Chondrocyte (in vitro differentiated cells): Measurements from ENCODE around the gene TRAPPC2L. TPM values are rescaled to one million over a fixed set of nuclear protein-coding genes. Genes with fewer than 3 reads are reported as not detected.

Experiments used
- DNase-seq: peaks from one replicate; pipeline ENCODE4 v3.0.0; 2021; ENCODE audit warnings: mixed read lengths, low spot score
- H3K27ac Mint-ChIP-seq: one replicate; pipeline ENCODE4 v1.8.0; 2021; ENCODE audit warnings: mild to moderate bottlenecking, moderate library complexity, mixed read lengths; ENCODE audit not compliant: unreplicated experiment
- H3K27me3 Mint-ChIP-seq: 2 replicates; pipeline ENCODE4 v1.8.0; 2021; ENCODE audit warnings: low read depth, mixed read lengths
- H3K36me3 Mint-ChIP-seq: 2 replicates; pipeline ENCODE4 v1.8.0; 2021; ENCODE audit warnings: low read depth, mixed read lengths
- H3K4me1 Mint-ChIP-seq: 2 replicates; pipeline ENCODE4 v1.8.0; 2021; ENCODE audit warnings: low read depth, mild to moderate bottlenecking, mixed read lengths
- H3K4me3 Mint-ChIP-seq: one replicate; pipeline ENCODE4 v1.8.0; 2021; ENCODE audit warnings: mild to moderate bottlenecking, moderate library complexity, mixed read lengths; ENCODE audit not compliant: unreplicated experiment
- H3K9me3 Mint-ChIP-seq: 2 replicates; pipeline ENCODE4 v1.8.0; 2021; ENCODE audit warnings: low read depth, mixed read lengths
- total RNA-seq: library from RNA; stranded (reverse); gene quantifications from 3 replicates; pipeline ENCODE4 v1.2.1, GENCODE V29; 2021
- TF ChIP-seq, protein P1 (sequence below): fragments of 200-600 bp; sonication (generic); IDR thresholded peaks from 2 replicates; pipeline ENCODE4 v1.5.0; 2021; ENCODE audit warnings: antibody characterized with exemption, mild to moderate bottlenecking, moderate library complexity

TRAPPC2L gene
- total RNA-seq, 1 donor from 2014 or later = 52.5 TPM

DNA sequence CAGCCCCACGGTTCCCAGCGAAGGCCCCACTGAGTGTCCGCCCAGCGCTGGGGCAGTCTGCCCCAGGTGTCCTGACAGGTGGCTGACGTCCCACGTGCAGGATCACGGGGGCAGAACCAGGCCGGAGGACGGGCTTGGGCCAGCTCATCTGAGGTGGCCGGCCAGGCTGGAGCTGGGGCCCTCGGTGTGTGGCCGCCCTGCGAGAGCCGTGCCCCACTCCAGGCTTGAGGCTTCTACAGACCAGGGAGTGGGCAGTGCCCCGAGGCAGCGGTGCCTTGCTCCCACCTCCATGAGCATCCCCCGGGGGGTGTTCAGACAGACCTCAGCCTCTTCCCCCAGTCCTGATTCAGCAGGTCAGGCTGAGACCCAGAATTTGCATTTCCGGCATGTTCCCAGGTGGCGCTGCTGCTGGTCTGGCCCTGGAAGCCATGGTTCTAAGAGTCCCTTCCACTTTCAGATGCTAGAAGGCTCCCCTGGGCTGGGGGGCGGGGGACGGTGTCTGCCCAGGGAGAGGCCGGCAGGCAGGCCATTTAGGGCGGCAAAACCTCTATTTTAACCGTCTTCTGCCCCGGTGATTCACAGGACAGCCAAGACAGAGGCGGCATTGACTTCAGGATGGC lies 44.9 kb downstream of the TRAPPC2L start:
- H3K27ac Mint-ChIP-seq = no peak overlapping the region
- H3K36me3 Mint-ChIP-seq = no peaks in the 10 kb centered on the region
- no peak for DNase-seq
- H3K27me3 Mint-ChIP-seq = peaks cover 12% of the 10 kb centered on the region
- H3K9me3 Mint-ChIP-seq = no peaks in the 10 kb centered on the region
- H3K4me3 Mint-ChIP-seq = no peak overlapping the region
- H3K4me1 Mint-ChIP-seq = peaks cover 3% of the 10 kb centered on the region
- TF ChIP-seq, protein P1, sequence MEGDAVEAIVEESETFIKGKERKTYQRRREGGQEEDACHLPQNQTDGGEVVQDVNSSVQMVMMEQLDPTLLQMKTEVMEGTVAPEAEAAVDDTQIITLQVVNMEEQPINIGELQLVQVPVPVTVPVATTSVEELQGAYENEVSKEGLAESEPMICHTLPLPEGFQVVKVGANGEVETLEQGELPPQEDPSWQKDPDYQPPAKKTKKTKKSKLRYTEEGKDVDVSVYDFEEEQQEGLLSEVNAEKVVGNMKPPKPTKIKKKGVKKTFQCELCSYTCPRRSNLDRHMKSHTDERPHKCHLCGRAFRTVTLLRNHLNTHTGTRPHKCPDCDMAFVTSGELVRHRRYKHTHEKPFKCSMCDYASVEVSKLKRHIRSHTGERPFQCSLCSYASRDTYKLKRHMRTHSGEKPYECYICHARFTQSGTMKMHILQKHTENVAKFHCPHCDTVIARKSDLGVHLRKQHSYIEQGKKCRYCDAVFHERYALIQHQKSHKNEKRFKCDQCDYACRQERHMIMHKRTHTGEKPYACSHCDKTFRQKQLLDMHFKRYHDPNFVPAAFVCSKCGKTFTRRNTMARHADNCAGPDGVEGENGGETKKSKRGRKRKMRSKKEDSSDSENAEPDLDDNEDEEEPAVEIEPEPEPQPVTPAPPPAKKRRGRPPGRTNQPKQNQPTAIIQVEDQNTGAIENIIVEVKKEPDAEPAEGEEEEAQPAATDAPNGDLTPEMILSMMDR = peak; percentile 39

DNA sequence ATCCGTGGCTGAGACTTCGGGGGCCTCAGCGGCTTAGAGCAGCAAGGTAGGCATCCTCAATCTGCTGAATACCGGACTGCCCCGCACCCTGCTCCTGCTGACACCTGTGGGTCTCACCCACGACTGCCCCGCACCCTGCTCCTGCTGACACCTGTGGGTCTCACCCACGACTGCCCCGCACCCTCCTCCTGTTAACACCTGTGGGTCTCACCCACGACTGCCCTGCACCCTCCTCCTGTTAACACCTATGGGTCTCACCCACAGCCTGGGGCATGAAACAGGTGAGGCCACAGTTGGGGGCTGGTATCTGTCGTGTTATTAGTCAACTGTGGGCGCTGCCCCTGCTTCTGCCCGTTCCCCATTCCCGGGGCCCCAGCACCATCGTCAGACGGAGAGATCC lies 45.8 kb downstream of the TRAPPC2L start:
- TF ChIP-seq, protein P1 = no peak
- Mint-ChIP-seq H3K4me1 (peaks cover 4% of the 10 kb centered on the region), H3K9me3 (no peaks in the 10 kb centered on the region), H3K4me3 (no peak overlapping the region), H3K27me3 (peaks cover 12% of the 10 kb centered on the region), H3K36me3 (no peaks in the 10 kb centered on the region), H3K27ac (no peak overlapping the region)
- no peak for DNase-seq

DNA sequence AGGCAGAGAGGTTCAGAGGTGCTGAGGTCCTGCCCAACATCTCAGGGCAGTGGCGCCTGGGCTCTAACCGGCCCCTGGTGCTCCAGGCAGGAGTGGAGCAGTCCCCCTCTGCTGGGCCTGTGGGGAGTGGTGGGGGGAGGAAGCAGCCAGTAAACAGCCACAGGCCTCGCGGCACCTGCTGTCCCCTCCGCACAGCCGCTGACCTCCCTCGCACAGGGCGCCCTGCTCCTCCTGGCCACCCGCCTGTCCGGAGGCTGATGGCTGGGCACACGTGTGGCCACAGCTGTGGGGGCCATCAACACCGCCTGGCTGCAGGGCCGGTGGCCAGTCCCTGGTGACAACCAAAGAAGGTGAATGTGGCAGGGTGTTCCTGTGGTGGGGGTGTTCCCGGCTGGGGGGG lies 46.3 kb downstream of the TRAPPC2L start:
- peaks cover 6% of the 10 kb centered on the region for H3K4me1 Mint-ChIP-seq
- TF ChIP-seq, protein P1 = no peak
- no peaks in the 10 kb centered on the region for H3K9me3 Mint-ChIP-seq
- H3K36me3 Mint-ChIP-seq = no peaks in the 10 kb centered on the region
- no peak overlapping the region for H3K4me3 Mint-ChIP-seq
- DNase-seq = no peak
- H3K27me3 Mint-ChIP-seq = peaks cover 12% of the 10 kb centered on the region
- H3K27ac Mint-ChIP-seq = no peak overlapping the region

DNA sequence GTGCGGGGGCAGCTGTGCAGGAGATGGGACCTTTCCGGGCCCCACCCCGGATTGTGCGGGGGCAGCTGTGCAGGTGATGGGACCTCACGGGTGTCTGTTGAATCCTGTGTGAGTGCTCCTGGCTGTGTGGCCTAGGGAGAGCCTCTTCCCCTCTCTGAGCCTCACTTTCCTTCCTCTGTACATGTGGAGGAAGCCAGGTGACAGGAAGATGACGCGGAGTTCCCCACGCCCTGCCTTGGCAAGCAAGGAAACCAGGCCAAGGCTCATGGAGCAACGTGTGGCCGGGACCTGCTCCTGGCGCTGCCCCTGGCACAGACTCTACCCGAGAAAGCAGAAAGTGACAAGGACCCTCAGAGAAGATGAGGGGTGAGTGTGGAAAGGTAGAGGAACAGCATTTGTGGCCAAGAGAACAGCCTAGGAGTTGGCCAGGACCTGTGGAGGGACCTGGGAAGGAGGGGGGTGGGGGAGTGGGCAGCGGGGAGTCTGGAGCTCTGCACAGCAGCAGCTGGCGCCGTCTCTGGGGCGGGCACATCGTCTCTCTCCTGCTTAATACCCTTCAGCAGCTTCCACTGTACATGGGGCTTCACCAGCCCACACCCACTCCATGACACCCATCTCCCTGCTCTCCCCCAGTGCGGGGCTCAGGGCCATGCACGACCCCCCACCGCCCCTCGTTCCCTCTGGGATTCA lies 47.9 kb downstream of the TRAPPC2L start:
- TF ChIP-seq, protein P1 = no peak
- peaks cover 12% of the 10 kb centered on the region for H3K27me3 Mint-ChIP-seq
- no peak overlapping the region for H3K4me3 Mint-ChIP-seq
- DNase-seq = no peak
- no peak overlapping the region for H3K27ac Mint-ChIP-seq
- no peaks in the 10 kb centered on the region for H3K36me3 Mint-ChIP-seq
- peaks cover 6% of the 10 kb centered on the region for H3K4me1 Mint-ChIP-seq
- no peaks in the 10 kb centered on the region for H3K9me3 Mint-ChIP-seq

DNA sequence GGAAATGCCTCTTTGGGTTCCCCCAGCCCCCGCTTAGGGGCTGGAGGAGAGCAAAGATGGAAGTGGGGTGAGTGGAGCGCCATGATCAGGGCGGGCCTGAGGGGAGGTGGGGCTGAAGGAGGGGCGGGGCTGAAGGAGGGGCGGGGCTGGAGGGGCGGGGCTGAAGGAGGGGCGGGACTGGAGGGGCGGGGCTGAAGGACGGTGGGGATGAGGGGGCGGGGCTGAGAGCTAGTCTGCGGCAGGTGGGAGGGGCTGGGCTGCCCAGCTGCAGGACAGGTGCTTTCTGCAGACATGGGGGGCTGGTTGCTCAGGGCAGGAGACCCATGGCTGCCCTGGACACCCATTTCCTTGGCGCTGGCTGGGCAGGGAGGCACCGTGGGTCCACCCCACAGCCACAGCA lies 48.6 kb downstream of the TRAPPC2L start:
- no peak for DNase-seq
- TF ChIP-seq, protein P1 = no peak
- peaks cover 10% of the 10 kb centered on the region for H3K4me1 Mint-ChIP-seq
- H3K27me3 Mint-ChIP-seq = peaks cover 12% of the 10 kb centered on the region
- no peaks in the 10 kb centered on the region for H3K36me3 Mint-ChIP-seq
- no peak overlapping the region for H3K27ac Mint-ChIP-seq
- H3K4me3 Mint-ChIP-seq = no peak overlapping the region
- H3K9me3 Mint-ChIP-seq = no peaks in the 10 kb centered on the region
